Smooth muscle cell (in vitro differentiated cells): ENCODE data around the gene AGBL1. TPM values are rescaled to one million over a fixed set of nuclear protein-coding genes. Genes with fewer than 3 reads are reported as not detected.

Source experiments
- DNase-seq: peaks from one replicate; lab custom pipeline; 2025; ENCODE audit not compliant: unreplicated experiment; lab: John Stamatoyannopoulos, UW
- H2AFZ ChIP-seq: fragments of 200-600 bp; sonication (generic); 2 replicates; pipeline ENCODE4 v1.6.0; 2016; ENCODE audit warnings: antibody characterized with exemption, low read depth, mild to moderate bottlenecking
- H3F3A ChIP-seq: fragments of 200-600 bp; sonication (generic); 2 replicates; pipeline ENCODE4 v1.6.0; 2017; ENCODE audit warnings: antibody characterized with exemption, low read depth
- H3K27ac ChIP-seq: fragments of 200-600 bp; sonication (generic); 2 replicates; pipeline ENCODE4 v1.5.1; 2016; ENCODE audit warnings: low read depth, mild to moderate bottlenecking
- H3K27me3 ChIP-seq: fragments of 200-600 bp; sonication (generic); 2 replicates; pipeline ENCODE4 v1.6.1; 2016; ENCODE audit warnings: low read depth, mild to moderate bottlenecking
- H3K36me3 ChIP-seq: fragments of 200-600 bp; sonication (generic); 2 replicates; pipeline ENCODE4 v1.5.1; 2016; ENCODE audit warnings: low read depth
- H3K4me1 ChIP-seq: fragments of 200-600 bp; sonication (generic); 2 replicates; pipeline ENCODE4 v1.5.1; 2016; ENCODE audit warnings: low read depth
- H3K4me2 ChIP-seq: fragments of 200-600 bp; sonication (generic); 2 replicates; pipeline ENCODE4 v1.6.0; 2016; ENCODE audit warnings: mild to moderate bottlenecking
- H3K4me3 ChIP-seq: fragments of 200-600 bp; sonication (generic); 2 replicates; pipeline ENCODE4 v1.5.1; 2016; ENCODE audit warnings: mild to moderate bottlenecking
- H3K79me2 ChIP-seq: fragments of 200-600 bp; sonication (generic); 2 replicates; pipeline ENCODE4 v1.6.0; 2016; ENCODE audit warnings: low read depth, mild to moderate bottlenecking
- H3K9ac ChIP-seq: fragments of 200-600 bp; sonication (generic); 2 replicates; pipeline ENCODE4 v1.6.0; 2016; ENCODE audit warnings: low read depth
- H3K9me3 ChIP-seq: fragments of 200-600 bp; sonication (generic); replicated peaks from 2 replicates; pipeline ENCODE4 v1.5.1; 2016; ENCODE audit warnings: low read depth
- H4K20me1 ChIP-seq: fragments of 200-600 bp; sonication (generic); 2 replicates; pipeline ENCODE4 v1.6.0; 2016; ENCODE audit warnings: low read depth
- WGBS: methylation state at CpG from one replicate; pipeline ENCODE4 v1.1.7; 2016; ENCODE audit warnings: low lambda C conversion rate; 5-methylcytosine and 5-hydroxymethylcytosine counted together
- polyA plus RNA-seq: library from polyadenylated mRNA; unstranded; fragments of >200 nt; fragmentation: Nextera tagmentation; extraction: Ambion mirVana; gene quantifications from 2 replicates; pipeline ENCODE4 v1.2.1, GENCODE V29; 2016
- total RNA-seq: library from RNA; depleted of rRNA; stranded (reverse); fragments of >200 nt; gene quantifications from 2 replicates; pipeline ENCODE4 v1.2.3, GENCODE V29; 2014
- TF ChIP-seq, protein P1 (sequence below): fragments of 200-600 bp; sonication (generic); IDR thresholded peaks from 2 replicates; pipeline ENCODE4 v1.5.1; 2017; ENCODE audit warnings: borderline replicate concordance, mild to moderate bottlenecking, antibody characterized with exemption; ENCODE audit not compliant: insufficient read depth, poor library complexity, severe bottlenecking

AGBL1 gene
- total and polyA plus RNA-seq, 2 experiments from 2014 or later = not detected

DNA sequence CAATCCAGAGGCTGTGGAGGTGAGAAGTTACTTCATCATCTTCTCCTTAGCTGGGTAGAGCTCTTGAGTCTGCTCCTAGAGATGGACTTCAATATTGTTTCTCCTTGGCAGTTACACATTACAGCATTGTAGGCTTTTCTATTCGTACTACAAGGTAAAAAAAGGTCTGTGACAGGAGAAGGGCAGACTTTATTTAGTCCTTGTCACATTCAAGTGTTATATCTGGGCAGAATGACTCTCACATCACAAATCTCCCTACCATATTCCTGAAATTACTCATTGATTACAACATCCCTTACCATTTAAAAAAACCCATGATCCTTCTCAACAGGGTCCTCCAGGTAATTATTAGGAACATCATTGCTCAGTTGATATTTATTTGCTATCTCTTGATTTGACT, 75.0 kb downstream of the AGBL1 start:
- no peaks in the 10 kb centered on the region for H3K79me2 ChIP-seq
- H3K9me3 ChIP-seq = no peaks in the 10 kb centered on the region
- H3K4me2 ChIP-seq = no peak overlapping the region
- H3K36me3 ChIP-seq = no peaks in the 10 kb centered on the region
- no peak overlapping the region for H2AFZ ChIP-seq
- no peak overlapping the region for H3K4me3 ChIP-seq
- TF ChIP-seq, protein P1, sequence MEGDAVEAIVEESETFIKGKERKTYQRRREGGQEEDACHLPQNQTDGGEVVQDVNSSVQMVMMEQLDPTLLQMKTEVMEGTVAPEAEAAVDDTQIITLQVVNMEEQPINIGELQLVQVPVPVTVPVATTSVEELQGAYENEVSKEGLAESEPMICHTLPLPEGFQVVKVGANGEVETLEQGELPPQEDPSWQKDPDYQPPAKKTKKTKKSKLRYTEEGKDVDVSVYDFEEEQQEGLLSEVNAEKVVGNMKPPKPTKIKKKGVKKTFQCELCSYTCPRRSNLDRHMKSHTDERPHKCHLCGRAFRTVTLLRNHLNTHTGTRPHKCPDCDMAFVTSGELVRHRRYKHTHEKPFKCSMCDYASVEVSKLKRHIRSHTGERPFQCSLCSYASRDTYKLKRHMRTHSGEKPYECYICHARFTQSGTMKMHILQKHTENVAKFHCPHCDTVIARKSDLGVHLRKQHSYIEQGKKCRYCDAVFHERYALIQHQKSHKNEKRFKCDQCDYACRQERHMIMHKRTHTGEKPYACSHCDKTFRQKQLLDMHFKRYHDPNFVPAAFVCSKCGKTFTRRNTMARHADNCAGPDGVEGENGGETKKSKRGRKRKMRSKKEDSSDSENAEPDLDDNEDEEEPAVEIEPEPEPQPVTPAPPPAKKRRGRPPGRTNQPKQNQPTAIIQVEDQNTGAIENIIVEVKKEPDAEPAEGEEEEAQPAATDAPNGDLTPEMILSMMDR = no peak
- no peaks in the 10 kb centered on the region for H4K20me1 ChIP-seq
- H3F3A ChIP-seq = no peaks in the 10 kb centered on the region
- WGBS = 86% methylated on average over 1 of the region's 1 CpG
- H3K27me3 ChIP-seq = no peaks in the 10 kb centered on the region
- no peak overlapping the region for H3K9ac ChIP-seq
- no peak overlapping the region for H3K27ac ChIP-seq
- H3K4me1 ChIP-seq = no peaks in the 10 kb centered on the region
- no peak for DNase-seq

DNA sequence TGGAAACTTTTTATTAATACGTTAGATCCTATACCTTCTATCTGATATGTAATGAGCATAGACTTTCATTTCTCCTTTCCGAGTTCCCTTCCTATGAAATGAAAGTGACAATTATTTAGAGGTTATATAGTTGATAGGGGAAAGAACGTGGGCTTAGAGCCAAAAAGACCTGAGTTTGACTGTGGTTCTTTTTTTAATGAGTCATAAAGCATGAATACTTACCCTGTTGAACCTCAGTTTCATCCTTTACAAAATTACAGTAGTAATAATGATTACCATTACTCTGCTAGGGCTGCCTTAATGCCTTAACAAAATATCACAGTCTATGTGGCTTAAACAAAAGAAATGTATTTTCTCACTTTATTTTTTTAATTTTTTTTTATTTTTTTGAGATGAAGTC, 75.9 kb downstream of the AGBL1 start:
- no peak overlapping the region for H2AFZ ChIP-seq

DNA sequence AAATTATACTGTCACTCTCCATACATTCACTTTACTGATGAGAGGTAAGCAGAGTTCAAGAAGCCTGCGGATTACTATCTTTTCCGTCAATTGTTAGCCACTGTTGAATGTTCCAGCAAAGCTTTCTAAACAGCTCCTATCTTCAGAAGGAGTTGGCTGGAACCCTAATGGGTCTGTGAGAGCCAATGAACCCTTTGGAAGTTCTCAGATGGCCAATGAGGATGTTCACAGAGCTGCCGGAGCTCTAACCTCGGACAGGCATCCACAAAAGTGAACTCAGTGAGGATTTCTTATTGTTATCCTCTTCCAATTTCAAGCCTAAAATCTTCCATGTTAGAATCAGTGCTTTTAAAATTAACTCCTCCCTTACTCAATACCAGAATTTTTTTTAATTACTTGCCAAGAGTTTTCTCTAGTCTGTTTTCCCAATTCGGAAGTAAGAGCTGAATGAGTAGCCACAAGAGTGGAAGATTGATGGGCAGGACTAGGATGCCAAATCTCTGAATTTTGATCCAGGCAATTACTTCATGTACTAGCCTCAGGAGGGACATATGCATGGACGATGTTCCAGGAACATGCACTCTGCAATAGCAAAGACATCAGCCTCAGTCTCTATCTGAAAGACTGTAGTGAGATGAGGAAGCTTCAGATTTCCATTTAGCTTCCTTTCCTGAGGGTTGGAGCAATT, 78.1 kb downstream of the AGBL1 start:
- no peak overlapping the region for H3K4me3 ChIP-seq
- H3K4me2 ChIP-seq = no peak overlapping the region
- TF ChIP-seq, protein P1 = no peak
- H3K36me3 ChIP-seq = no peaks in the 10 kb centered on the region
- whole genome bisulfite sequencing = 93% methylated on average over 6 of the region's 6 CpGs
- no peak overlapping the region for H2AFZ ChIP-seq
- no peaks in the 10 kb centered on the region for H3K27me3 ChIP-seq
- H3K27ac ChIP-seq = no peak overlapping the region
- H3K9ac ChIP-seq = no peak overlapping the region
- DNase-seq = no peak
- no peaks in the 10 kb centered on the region for H3K79me2 ChIP-seq
- no peaks in the 10 kb centered on the region for H3K4me1 ChIP-seq
- H3K9me3 ChIP-seq = no peaks in the 10 kb centered on the region
- H4K20me1 ChIP-seq = no peaks in the 10 kb centered on the region
- H3F3A ChIP-seq = peaks cover 2% of the 10 kb centered on the region

More for the DNA sequence above, 75.9 kb downstream of the AGBL1 start:
- no peaks in the 10 kb centered on the region for H4K20me1 ChIP-seq
- no peak overlapping the region for H3K4me2 ChIP-seq
- H3K27ac ChIP-seq = no peak overlapping the region
- H3K79me2 ChIP-seq = no peaks in the 10 kb centered on the region
- H3K4me1 ChIP-seq = no peaks in the 10 kb centered on the region
- H3K9ac ChIP-seq = no peak overlapping the region
- H3K9me3 ChIP-seq = no peaks in the 10 kb centered on the region
- no peak overlapping the region for H3K4me3 ChIP-seq
- WGBS = 76% methylated on average over 3 of the region's 3 CpGs
- no peaks in the 10 kb centered on the region for H3K27me3 ChIP-seq
- no peaks in the 10 kb centered on the region for H3K36me3 ChIP-seq
- TF ChIP-seq, protein P1 = no peak
- H3F3A ChIP-seq = no peaks in the 10 kb centered on the region
- no peak for DNase-seq

DNA sequence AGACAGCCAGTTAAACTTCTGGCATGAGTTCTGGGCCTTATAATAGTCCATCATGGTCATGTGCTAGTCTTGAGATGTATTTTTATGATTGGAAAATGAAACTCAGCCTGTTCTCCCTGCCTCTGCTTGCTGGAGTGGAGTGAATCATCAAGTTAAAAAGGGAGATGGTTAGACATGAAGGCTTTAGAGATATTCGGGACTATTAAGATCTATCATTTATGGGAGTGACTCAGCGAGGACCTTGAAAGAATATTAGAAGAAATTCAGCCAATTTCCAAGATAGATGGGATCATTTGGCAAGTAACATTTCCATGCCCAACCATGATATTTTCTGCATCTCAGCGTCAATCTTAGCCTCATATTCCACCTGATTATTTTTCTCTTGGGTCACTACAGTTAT, 79.8 kb downstream of the AGBL1 start:
- no peaks in the 10 kb centered on the region for H4K20me1 ChIP-seq
- no peak overlapping the region for H3K9ac ChIP-seq
- no peaks in the 10 kb centered on the region for H3K36me3 ChIP-seq
- TF ChIP-seq, protein P1 = no peak
- H3F3A ChIP-seq = peaks cover 12% of the 10 kb centered on the region
- peak overlapping the region; percentile 50 for H3K27ac ChIP-seq
- no peak for DNase-seq
- H3K79me2 ChIP-seq = no peaks in the 10 kb centered on the region
- no peak overlapping the region for H3K4me2 ChIP-seq
- H3K4me1 ChIP-seq = peaks cover 5% of the 10 kb centered on the region
- WGBS = 45% methylated on average over 3 of the region's 3 CpGs
- H3K27me3 ChIP-seq = no peaks in the 10 kb centered on the region
- H3K4me3 ChIP-seq = no peak overlapping the region
- no peak overlapping the region for H2AFZ ChIP-seq
- no peaks in the 10 kb centered on the region for H3K9me3 ChIP-seq
